HG03045 (cell line): ENCODE measurements around the gene PACRGL.
"Not testable (repeated sequence)": the region's sequence is repeated elsewhere in the genome, so short reads cannot be mapped to it uniquely, and the experiment has no call there.

Experiments used
- ATAC-seq: cut with Tn5 transposase; IDR thresholded peaks from one replicate; pipeline ENCODE4 v1.9.1; 2021; ENCODE audit warnings: mild to moderate bottlenecking, moderate library complexity; ENCODE audit not compliant: unreplicated experiment

PACRGL gene

GRCh38 chr4:20723019-20723418, 22.8 kb downstream of the PACRGL start:
- ATAC-seq: no peak

- no peak for ATAC-seq
These were observed 23.2 kb downstream of the PACRGL start for GRCh38 chr4:20723463-20723862.

GRCh38 chr4:20724915-20725314, 24.7 kb downstream of the PACRGL start:
- ATAC-seq: peak; percentile 95

GRCh38 chr4:20735931-20736330, 35.7 kb downstream of the PACRGL start:
- ATAC-seq: no peak

- ATAC-seq: not testable (repeated sequence)
These were observed 45.7 kb downstream of the PACRGL start for GRCh38 chr4:20746000-20746399.

GRCh38 chr4:20752641-20753040, 52.4 kb downstream of the PACRGL start:
- no peak for ATAC-seq

GRCh38 chr4:20754036-20754435, 53.8 kb downstream of the PACRGL start:
- no peak for ATAC-seq

- no peak for ATAC-seq
These were observed 59.8 kb downstream of the PACRGL start for GRCh38 chr4:20760053-20760452.

- ATAC-seq: no peak
These were observed 61.1 kb downstream of the PACRGL start for GRCh38 chr4:20761382-20761781.

- ATAC-seq: no peak
These were observed 61.6 kb downstream of the PACRGL start for GRCh38 chr4:20761826-20762225.

- ATAC-seq: no peak
These were observed 64.2 kb downstream of the PACRGL start for GRCh38 chr4:20764366-20764992.

GRCh38 chr4:20773144-20773997, 73.1 kb downstream of the PACRGL start:
- no peak for ATAC-seq

- no peak for ATAC-seq
These were observed 78.6 kb downstream of the PACRGL start for GRCh38 chr4:20778896-20779295.

- not testable (repeated sequence) for ATAC-seq
These were observed 82.9 kb downstream of the PACRGL start for GRCh38 chr4:20783134-20783533.

- no peak for ATAC-seq
These were observed 87.8 kb downstream of the PACRGL start for GRCh38 chr4:20787940-20788665.
